Neural progenitor cell (in vitro differentiated cells): ENCODE data around the gene TEPSIN.

Experiments used
- EZH2 ChIP-seq: fragments of 200-600 bp; sonication (generic); IDR thresholded peaks from 2 replicates; pipeline ENCODE4 v1.6.1; 2017; ENCODE audit warnings: antibody characterized with exemption, mild to moderate bottlenecking, moderate library complexity
- EZH2phosphoT487 ChIP-seq: fragments of 200-600 bp; sonication (generic); IDR thresholded peaks from 2 replicates; pipeline ENCODE4 v1.6.1; 2017; ENCODE audit warnings: antibody characterized with exemption
- TF ChIP-seq, protein P1 (sequence below): fragments of 200-600 bp; sonication (generic); IDR thresholded peaks from 2 replicates; pipeline ENCODE4 v1.5.1; 2017; ENCODE audit warnings: antibody characterized with exemption, mild to moderate bottlenecking

DNA sequence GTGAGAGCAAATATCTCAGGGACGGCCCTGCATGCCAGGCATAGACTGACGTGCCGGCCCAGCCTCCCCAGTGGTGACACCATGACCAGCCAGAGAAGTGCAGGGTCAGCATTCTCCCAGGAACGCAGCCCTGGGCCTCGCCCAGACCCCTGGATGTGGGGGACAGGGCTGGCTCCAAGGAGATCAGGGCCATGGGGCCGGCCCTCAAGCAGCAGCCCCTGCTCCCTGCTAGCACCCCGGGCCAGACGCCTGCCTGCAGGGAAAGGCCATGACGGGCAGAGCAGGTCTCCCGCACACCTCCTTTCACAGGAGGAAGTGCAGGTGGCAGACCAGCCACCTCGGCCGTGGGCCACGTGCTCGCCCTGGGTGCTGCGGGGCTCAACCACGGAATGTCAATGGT is 9.8 kb upstream of the TEPSIN start:
- TF ChIP-seq, protein P1, sequence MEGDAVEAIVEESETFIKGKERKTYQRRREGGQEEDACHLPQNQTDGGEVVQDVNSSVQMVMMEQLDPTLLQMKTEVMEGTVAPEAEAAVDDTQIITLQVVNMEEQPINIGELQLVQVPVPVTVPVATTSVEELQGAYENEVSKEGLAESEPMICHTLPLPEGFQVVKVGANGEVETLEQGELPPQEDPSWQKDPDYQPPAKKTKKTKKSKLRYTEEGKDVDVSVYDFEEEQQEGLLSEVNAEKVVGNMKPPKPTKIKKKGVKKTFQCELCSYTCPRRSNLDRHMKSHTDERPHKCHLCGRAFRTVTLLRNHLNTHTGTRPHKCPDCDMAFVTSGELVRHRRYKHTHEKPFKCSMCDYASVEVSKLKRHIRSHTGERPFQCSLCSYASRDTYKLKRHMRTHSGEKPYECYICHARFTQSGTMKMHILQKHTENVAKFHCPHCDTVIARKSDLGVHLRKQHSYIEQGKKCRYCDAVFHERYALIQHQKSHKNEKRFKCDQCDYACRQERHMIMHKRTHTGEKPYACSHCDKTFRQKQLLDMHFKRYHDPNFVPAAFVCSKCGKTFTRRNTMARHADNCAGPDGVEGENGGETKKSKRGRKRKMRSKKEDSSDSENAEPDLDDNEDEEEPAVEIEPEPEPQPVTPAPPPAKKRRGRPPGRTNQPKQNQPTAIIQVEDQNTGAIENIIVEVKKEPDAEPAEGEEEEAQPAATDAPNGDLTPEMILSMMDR: no peak
- TF ChIP-seq EZH2phosphoT487 (no peak), EZH2 (no peak)
